Measurements from ENCODE around the gene EPS8L2. TPM values are rescaled to one million over a fixed set of nuclear protein-coding genes. Genes with fewer than 3 reads are reported as not detected.
"Not testable (repeated sequence)": the region's sequence is repeated elsewhere in the genome, so short reads cannot be mapped to it uniquely, and the experiment has no call there.

EPS8L2 gene
- polyA plus RNA-seq, 3 donors from 2014 or later = 12.9 to 15.1 (median 15.0) TPM

DNA sequence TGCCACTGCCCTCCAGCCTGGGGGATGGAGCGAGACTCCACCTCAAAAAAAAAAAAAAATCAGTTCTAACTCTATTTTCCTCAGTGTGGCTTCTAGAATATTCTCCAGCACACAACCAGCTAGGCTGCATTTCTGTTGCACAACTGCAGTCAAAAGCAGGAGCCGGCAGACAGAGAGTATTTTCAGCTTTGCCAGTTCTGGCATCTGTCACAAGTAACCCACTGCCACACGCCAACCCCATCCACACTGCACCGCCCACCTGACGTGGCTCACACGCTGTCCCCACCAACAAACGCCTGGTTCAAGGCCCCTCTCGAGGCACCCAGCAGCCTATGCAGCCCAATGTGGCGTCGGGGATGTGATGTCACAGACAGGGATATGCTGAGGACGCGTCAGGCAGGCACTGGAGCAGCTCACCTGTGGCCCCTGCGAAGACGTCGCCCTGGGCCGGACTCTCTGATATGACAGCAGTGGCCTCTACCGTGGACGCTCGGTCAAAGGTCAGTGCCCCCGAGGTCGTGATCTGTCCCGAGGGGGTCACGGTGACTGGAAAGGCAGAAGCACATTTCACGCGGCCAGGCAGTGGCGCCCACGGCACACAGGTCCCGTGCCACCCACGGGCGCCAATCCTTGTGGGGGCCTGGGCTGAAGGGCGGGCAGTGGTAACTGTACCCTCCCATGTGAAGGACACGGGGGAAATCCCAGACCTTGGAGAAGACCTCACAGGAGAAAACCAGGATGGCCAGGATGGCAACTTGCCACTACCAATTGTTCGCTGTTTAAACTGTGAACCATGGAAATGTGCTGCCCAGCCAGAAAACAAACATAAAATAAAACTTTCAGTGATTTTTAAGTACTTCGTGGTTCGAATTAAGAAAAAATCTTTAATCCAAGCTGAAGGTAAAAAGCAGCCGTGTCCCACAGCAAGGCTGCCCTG is 26.5 kb upstream of the EPS8L2 start:
- Mint-ChIP-seq H3K36me3 (peaks cover 14 to 36% (median 28%) of the 10 kb centered on the region in 3 donors), H3K4me3 (no peak overlapping the region), H3K27ac (no peak overlapping the region), H3K9me3 (no peaks in the 10 kb centered on the region), H3K27me3 (ENCODE audit: low read depth in 3 of 3) (no peaks in the 10 kb centered on the region), H3K4me1 (no peaks in the 10 kb centered on the region)
- DNase-seq = no peak

DNA sequence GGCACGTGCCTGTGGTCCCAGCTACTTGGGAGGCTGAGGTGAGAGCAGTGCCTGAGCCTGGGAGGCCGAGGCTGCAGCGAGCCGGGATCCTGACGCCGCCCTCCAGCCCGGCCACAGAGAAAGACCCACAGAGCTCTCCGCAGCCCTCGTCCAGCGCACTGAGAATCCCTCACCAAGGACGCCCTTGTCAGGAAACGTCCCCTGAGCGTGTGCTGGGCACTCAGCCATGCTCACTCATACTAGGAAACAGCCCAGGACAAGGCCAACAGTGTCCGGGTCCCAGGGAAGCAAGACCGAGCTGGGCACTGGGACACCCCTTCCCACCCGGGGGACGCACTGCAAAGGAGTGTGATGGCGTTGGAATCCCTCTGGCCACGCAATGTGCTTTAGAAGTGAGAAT is 25.6 kb upstream of the EPS8L2 start:
- Mint-ChIP-seq H3K36me3 (peaks cover 14 to 37% (median 29%) of the 10 kb centered on the region in 3 donors), H3K9me3 (no peaks in the 10 kb centered on the region), H3K4me3 (no peak overlapping the region), H3K27me3 (ENCODE audit: low read depth in 3 of 3) (no peaks in the 10 kb centered on the region), H3K4me1 (no peaks in the 10 kb centered on the region), H3K27ac (no peak overlapping the region)
- DNase-seq = no peak

DNA sequence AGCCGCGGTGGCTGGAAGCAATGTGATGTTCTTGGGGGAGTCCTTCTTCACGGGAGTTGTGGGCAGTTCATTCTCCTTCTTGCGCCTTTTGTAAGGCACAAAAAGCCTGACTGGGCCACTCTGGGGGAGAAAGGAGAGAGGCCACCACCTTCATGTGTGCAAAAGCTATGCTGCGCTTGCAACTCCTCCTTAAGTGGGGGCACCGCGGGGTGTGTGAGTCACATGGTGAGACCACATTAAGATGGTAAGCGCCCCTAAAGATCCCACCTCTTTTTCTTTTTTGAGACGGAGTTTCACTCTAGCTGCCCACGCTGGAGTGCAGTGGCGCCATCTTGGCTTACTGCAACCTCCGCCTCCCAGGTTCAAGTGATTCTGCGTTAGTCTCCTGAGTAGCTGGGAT is 25.1 kb upstream of the EPS8L2 start:
- Mint-ChIP-seq H3K4me1 (no peaks in the 10 kb centered on the region), H3K4me3 (no peak overlapping the region), H3K36me3 (peaks cover 14 to 37% (median 29%) of the 10 kb centered on the region in 3 donors), H3K9me3 (no peaks in the 10 kb centered on the region), H3K27ac (no peak overlapping the region), H3K27me3 (ENCODE audit: low read depth in 3 of 3) (no peaks in the 10 kb centered on the region)
- DNase-seq = no peak

DNA sequence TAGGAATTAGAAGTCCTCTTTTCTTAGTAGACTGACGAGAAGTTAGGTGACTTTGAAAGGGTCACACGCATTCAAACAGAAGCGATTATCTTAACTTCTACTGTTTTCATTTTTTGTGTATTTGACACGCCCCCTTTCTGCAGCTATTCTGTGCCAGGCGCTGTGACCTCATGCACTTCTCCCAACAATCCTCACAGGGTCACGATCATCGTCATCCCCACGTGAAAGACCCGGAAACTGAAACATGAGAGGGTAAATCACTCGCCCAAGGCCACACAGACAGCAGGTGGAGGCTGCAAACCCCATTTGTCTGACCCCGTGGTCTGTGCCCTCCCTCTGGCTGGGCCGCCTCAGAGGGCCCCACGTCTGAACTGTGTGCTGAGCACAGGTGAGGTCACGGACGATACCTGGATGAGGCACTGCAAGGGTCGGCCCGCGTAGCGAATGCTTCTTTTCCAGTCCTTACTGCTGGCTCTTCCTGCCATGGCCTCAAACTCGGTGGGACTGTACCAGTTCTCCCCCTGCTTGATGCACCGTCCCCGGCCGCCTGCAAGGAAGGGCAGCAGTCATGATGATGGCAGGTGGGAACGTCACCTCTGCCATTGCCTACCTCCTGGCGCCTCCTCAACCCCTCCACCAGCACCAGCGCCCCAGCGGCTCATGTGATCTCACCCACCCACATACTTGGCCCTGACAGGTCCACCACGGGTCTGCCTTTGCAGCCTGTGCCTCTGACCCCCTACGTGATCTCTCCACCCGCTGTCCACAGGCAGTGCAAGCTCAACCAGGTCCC is 19.4 kb upstream of the EPS8L2 start:
- peaks cover 1 to 3% of the 10 kb centered on the region in 2 donors for H3K4me1 Mint-ChIP-seq
- no peak overlapping the region for H3K4me3 Mint-ChIP-seq
- peak overlapping the region in 1 of 6 donors; percentile 14 for H3K27ac Mint-ChIP-seq
- peaks cover 0 to 2% (median 0%) of the 10 kb centered on the region in 3 donors for H3K27me3 Mint-ChIP-seq (ENCODE audit: low read depth in 3 of 3)
- H3K9me3 Mint-ChIP-seq = no peaks in the 10 kb centered on the region
- H3K36me3 Mint-ChIP-seq = peaks cover 14 to 43% (median 34%) of the 10 kb centered on the region in 3 donors
- no peak for DNase-seq

DNA sequence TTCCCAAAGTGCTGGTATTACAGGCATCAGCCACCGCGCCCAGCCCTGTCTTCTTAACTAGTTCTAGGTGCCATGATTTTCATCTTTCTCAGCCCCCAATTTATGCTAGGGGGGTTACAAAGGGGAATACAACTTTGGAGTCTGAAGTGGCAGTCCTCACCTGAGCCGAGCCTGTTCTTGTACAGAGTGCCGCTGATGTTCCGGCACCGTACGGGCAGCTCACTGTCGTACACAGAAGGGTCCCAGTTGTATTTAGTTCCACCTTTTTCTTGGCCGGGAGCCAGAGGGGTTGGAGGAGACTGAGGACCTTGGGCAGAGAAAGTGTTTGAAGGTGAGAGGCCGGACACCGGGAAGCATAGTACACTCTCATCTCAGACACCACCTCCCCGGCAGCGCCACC is 18.3 kb upstream of the EPS8L2 start:
- H3K27me3 Mint-ChIP-seq (ENCODE audit: low read depth in 3 of 3) = peaks cover 0 to 2% (median 0%) of the 10 kb centered on the region in 3 donors
- H3K9me3 Mint-ChIP-seq = no peaks in the 10 kb centered on the region
- no peak overlapping the region for H3K4me3 Mint-ChIP-seq
- H3K4me1 Mint-ChIP-seq = peaks cover 8 to 11% of the 10 kb centered on the region in 2 donors
- no peak overlapping the region for H3K27ac Mint-ChIP-seq
- H3K36me3 Mint-ChIP-seq = peaks cover 11 to 32% (median 23%) of the 10 kb centered on the region in 3 donors
- no peak for DNase-seq

DNA sequence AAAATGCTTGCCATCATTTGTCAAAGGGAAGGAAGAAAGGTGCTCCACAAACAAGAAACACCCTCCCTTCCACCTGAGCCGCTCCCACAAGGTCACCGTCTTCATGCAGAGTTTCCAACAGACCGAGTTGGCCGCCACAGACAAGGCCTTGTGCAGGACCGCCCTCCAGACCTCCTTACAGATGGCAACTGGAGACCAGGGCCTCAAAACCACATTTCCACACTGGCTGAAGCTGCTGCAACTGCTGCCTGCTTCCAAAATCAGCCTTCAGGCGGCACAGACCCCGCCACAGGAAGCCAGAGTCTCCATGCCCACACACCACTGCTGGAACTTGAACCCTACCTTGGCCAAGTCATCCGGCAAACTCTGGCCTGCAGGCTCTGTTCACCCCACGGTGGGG is 17.4 kb upstream of the EPS8L2 start:
- H3K9me3 Mint-ChIP-seq = no peaks in the 10 kb centered on the region
- no peak overlapping the region for H3K27ac Mint-ChIP-seq
- peaks cover 3 to 23% (median 16%) of the 10 kb centered on the region in 3 donors for H3K36me3 Mint-ChIP-seq
- peaks cover 17 to 21% of the 10 kb centered on the region in 2 donors for H3K4me1 Mint-ChIP-seq
- H3K4me3 Mint-ChIP-seq = no peak overlapping the region
- peaks cover 0 to 5% (median 2%) of the 10 kb centered on the region in 3 donors for H3K27me3 Mint-ChIP-seq (ENCODE audit: low read depth in 3 of 3)
- DNase-seq = no peak

DNA sequence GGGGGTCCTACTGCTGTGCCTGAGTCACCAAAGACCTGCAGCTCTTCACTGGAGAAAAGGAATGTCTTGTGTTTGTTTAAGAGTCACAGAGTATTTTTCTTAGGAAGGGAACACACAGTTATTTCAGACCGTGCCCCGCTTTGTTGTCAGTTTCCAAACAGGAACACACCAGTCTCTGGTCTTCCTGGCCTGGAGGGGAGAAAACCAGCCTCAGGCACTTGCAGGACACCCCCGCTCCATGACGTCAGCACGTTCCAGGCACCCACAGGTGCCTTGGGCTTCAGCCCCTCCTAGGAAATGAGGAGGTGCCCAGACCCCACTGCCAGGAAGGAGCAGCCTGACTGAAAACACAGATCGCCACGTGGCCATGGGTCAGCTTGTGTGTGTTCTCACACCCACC is 16.4 kb upstream of the EPS8L2 start:
- Mint-ChIP-seq H3K4me3 (no peak overlapping the region), H3K36me3 (peaks cover 0 to 13% (median 7%) of the 10 kb centered on the region in 3 donors), H3K27me3 (ENCODE audit: low read depth in 3 of 3) (peaks cover 0 to 5% (median 2%) of the 10 kb centered on the region in 3 donors), H3K4me1 (peaks cover 19 to 23% of the 10 kb centered on the region in 2 donors), H3K9me3 (no peaks in the 10 kb centered on the region), H3K27ac (no peak overlapping the region)
- no peak for DNase-seq

DNA sequence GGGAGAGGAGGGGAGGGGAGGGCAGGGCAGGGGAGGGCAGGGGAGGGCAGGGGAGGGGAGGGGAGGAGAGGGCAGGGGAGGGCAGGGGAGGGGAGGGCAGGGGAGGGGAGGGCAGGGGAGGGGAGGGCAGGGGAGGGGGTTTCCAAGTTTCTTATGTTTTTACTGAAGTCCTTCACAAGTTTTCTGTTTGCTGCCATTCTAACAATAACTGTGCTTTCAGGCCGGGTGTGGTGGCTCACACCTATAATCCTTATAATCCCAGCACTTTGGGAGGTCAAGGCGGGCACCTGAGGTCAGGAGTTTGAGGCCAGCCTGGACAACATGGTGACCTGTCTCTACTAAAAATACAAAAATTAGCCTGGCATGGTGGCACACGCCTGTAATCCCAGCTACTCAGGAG is 15.8 kb upstream of the EPS8L2 start:
- not testable (repeated sequence) for DNase-seq, H3K27ac Mint-ChIP-seq, H3K4me3 Mint-ChIP-seq, H3K9me3 Mint-ChIP-seq
- Mint-ChIP-seq H3K36me3 (peaks cover 0 to 13% (median 6%) of the 10 kb centered on the region in 3 donors), H3K27me3 (ENCODE audit: low read depth in 3 of 3) (peaks cover 0 to 11% (median 2%) of the 10 kb centered on the region in 3 donors), H3K4me1 (peaks cover 19 to 23% of the 10 kb centered on the region in 2 donors)

DNA sequence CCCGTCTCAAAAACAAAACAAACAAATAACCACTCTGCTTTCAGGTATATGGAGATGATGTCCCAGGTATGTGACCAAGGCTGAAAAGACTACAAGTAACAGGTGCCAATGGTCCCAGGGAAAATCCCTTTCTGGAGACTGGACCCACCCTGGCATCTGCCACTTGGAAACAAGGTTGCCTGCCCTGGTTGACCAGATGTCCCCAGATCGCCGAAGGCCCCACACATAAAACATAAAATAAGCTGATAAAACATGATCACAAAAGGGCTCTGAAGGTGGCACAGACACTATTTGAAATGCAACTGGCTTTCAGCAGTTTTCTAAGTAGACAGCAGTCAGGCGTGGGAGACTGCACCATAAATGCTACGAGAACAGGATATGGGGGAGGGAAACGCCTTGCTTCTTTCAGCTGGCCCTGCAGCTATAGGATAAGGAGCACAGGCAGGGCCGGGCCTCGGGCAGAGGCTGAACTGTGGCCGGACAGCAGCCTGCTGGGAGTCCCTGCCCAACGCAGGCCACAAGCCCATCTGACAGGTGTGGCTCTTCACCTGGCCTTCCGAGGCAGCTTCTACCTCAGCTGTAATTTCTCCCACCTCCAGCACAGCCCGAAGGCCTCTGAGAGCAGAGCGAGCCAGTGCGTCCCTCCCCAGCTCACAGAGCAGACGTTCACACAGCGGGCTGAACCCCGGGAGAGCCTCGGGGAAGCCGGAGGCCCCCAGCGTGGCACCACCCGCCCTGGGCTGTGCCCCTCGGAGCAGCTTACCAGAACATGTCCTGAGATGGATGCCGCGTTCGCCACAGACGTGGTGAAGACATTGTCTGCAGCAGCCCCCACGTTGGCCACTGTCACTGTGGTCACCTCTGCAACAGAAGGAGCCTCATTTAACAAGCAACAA is 15.0 kb upstream of the EPS8L2 start:
- peaks cover 0 to 13% (median 6%) of the 10 kb centered on the region in 3 donors for H3K36me3 Mint-ChIP-seq
- peaks cover 0 to 17% (median 2%) of the 10 kb centered on the region in 3 donors for H3K27me3 Mint-ChIP-seq (ENCODE audit: low read depth in 3 of 3)
- no peak for DNase-seq
- no peaks in the 10 kb centered on the region for H3K9me3 Mint-ChIP-seq
- H3K4me1 Mint-ChIP-seq = peaks cover 19 to 23% of the 10 kb centered on the region in 2 donors
- H3K27ac Mint-ChIP-seq = peak overlapping the region in 1 of 6 donors; percentile 30
- H3K4me3 Mint-ChIP-seq = no peak overlapping the region

DNA sequence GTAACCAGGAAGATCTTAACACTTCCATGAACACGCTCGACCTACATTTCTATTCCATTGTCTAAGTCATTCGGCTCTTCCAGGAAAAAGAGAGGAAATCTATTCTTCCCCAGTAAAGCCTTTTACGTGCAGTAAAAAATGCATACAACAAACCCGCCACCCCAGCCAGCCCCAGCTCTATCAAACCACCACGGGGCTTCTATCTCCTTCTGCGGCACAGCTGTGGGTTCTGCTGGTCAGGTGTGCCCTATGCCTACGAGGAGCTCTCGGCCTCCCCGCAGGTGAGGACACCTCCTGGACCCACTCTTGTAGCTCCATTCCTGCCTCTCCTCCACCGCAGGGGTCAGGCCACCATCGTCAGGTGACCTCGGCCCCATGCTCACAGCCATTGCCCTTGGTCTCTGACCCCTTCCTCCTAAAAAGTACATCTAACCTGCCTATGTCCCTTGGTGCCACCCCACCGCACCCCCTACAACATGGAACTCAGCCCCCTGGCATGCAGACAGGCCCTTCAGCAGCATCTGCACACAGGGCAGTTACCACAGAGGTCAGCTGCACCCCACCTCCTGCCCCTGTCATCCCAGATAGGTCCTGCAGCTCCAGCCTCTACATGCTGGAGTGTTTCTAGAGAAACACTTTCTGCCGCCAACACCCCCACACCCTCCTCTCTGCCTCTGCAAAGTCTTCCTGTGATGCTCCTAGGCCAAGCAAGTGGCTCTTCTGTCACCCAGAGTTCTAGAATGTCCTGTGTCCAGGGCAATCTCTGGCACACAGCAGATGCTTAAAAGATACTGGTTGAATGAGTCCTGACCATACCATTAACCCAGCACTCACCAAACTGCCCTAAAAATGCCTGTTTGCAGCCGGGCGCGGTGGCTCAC is 14.1 kb upstream of the EPS8L2 start:
- no peak for DNase-seq
- Mint-ChIP-seq H3K27ac (peak overlapping the region in 1 of 6 donors; percentile 15), H3K4me1 (peaks cover 26 to 33% of the 10 kb centered on the region in 2 donors), H3K4me3 (peak overlapping the region in 1 of 5 donors; percentile 18), H3K27me3 (ENCODE audit: low read depth in 3 of 3) (peaks cover 0 to 22% (median under 1%) of the 10 kb centered on the region in 3 donors), H3K36me3 (peaks cover 0 to 11% (median 4%) of the 10 kb centered on the region in 3 donors), H3K9me3 (no peaks in the 10 kb centered on the region)

DNA sequence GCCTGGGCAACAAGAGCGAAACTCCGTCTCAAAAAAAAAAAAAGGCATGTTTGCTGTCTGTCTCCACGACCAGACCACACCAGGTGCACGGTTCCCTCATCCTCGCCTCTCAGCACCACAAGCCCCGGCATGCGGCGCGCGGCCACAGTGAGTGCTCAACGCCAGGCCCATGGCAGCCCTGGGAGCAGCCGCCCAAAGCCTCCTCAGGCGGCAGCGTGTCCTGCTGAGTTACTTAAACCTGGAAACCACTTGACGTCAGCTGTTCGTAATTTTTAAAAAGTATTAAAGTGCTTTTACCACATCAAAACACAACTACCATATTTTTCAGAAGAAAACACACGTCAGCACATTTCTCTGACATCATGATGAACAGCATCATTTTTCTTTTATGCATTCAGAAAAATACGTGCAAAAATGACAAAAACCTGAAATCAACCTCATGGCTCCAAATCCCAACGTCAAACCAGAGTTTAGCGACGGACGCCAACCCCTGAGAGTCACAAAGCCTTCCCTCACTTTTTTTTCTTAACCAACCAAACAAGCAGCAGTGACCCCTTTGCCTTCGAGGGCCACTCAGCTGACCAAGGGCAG is 13.1 kb upstream of the EPS8L2 start:
- peaks cover 0 to 22% (median 0%) of the 10 kb centered on the region in 3 donors for H3K27me3 Mint-ChIP-seq (ENCODE audit: low read depth in 3 of 3)
- peak in 2 of 3 donors; percentile 19 to 28 for DNase-seq
- H3K36me3 Mint-ChIP-seq = peaks cover 0 to 5% (median 0%) of the 10 kb centered on the region in 3 donors
- no peaks in the 10 kb centered on the region for H3K9me3 Mint-ChIP-seq
- H3K27ac Mint-ChIP-seq = peak overlapping the region; percentile 39 to 76 (median 61)
- peaks cover 36 to 42% of the 10 kb centered on the region in 2 donors for H3K4me1 Mint-ChIP-seq
- peak overlapping the region; percentile 47 to 79 (median 75) for H3K4me3 Mint-ChIP-seq

DNA sequence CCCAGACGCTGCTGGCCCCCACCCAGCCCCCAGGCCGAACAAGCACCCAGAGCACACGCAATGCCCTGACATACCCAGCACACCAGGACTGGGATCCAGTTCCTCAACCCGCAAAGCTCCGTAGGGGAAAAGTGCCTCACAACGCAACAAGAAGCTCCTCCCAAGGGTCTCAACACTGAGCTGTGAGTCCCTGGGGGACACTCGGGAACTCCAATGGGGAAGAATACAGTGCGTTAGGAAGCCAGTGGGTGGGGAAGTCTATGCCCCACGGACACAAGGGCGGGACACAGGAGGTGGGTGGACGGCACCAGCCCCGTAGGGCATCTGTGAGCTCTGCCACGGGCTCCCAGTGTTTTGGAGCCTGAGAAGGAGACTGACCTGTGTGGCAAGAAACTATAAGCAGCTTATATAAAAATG is 12.6 kb upstream of the EPS8L2 start:
- Mint-ChIP-seq H3K4me1 (peaks cover 39 to 46% of the 10 kb centered on the region in 2 donors), H3K4me3 (peak overlapping the region; percentile 60 to 79 (median 75)), H3K36me3 (peaks cover 0 to 3% (median 0%) of the 10 kb centered on the region in 3 donors), H3K27ac (peak overlapping the region; percentile 39 to 86 (median 64)), H3K9me3 (no peaks in the 10 kb centered on the region), H3K27me3 (ENCODE audit: low read depth in 3 of 3) (peaks cover 0 to 22% (median 2%) of the 10 kb centered on the region in 3 donors)
- no peak for DNase-seq

Measured in immature natural killer cell (primary cell).